Cardiac muscle cell (in vitro differentiated cells and primary cell): Measurements from ENCODE around the gene UTP15. TPM values are rescaled to one million over a fixed set of nuclear protein-coding genes. Genes with fewer than 3 reads are reported as not detected.

Experiments used
- DNase-seq, 2 donors: peaks; one replicate each; pipeline versions ENCODE4 v3.0.0 to v3.0.0-alpha.2; 2010 to 2017; ENCODE audit warnings: low read depth in 1 of 2, low spot score in 1 of 2
- H3K27ac ChIP-seq: fragments of 200-600 bp; sonication (generic); 2 replicates; pipeline ENCODE4 v1.5.1; 2016
- H3K27me3 ChIP-seq: fragments of 200-600 bp; sonication (generic); 2 replicates; pipeline ENCODE4 v1.6.0; 2016; ENCODE audit warnings: control low read depth
- H3K36me3 ChIP-seq: fragments of 200-600 bp; sonication (generic); 2 replicates; pipeline ENCODE4 v1.5.1; 2016; ENCODE audit warnings: control low read depth
- H3K4me1 ChIP-seq: fragments of 200-600 bp; sonication (generic); 2 replicates; pipeline ENCODE4 v1.8.1; 2017; ENCODE audit warnings: low read depth, mild to moderate bottlenecking, mixed run types
- H3K4me3 ChIP-seq: fragments of 200-600 bp; sonication (generic); 2 replicates; pipeline ENCODE4 v1.5.1; 2016; ENCODE audit warnings: mild to moderate bottlenecking
- H3K9me3 ChIP-seq: fragments of 200-600 bp; sonication (generic); 2 replicates; pipeline ENCODE4 v1.5.1; 2017; ENCODE audit warnings: low read depth, mild to moderate bottlenecking, control low read depth
- CTCF ChIP-seq: IDR thresholded peaks from 2 replicates; pipeline ENCODE4 v1.5.1; 2012; ENCODE audit warnings: low read depth, mild to moderate bottlenecking, low read length
- polyA plus RNA-seq: library from polyadenylated mRNA; unstranded; fragments of >200 nt; fragmentation: Nextera tagmentation; extraction: Ambion mirVana; gene quantifications from 2 replicates; pipeline ENCODE4 v1.2.1, GENCODE V29; 2016
- total RNA-seq: library from RNA; depleted of rRNA; stranded (reverse); fragments of >200 nt; gene quantifications from 2 replicates; pipeline ENCODE4 v1.2.3, GENCODE V29; 2016

UTP15 gene
- total and polyA plus RNA-seq, 2 experiments from 2014 or later = 8.1 to 14.8 TPM

- Histone ChIP-seq H3K4me3 (no peak overlapping the region), H3K27ac (no peak overlapping the region), H3K9me3 (no peaks in the 10 kb centered on the region), H3K27me3 (no peaks in the 10 kb centered on the region), H3K4me1 (no peaks in the 10 kb centered on the region), H3K36me3 (no peaks in the 10 kb centered on the region)
- DNase-seq = peak in 1 of 2 donors; percentile 11
- no peak for TF ChIP-seq CTCF
These were observed 37.3 kb upstream of the UTP15 start for GRCh38 chr5:73528248-73528647.

- Histone ChIP-seq H3K27me3 (no peaks in the 10 kb centered on the region), H3K4me1 (no peaks in the 10 kb centered on the region), H3K27ac (no peak overlapping the region), H3K9me3 (no peaks in the 10 kb centered on the region), H3K36me3 (no peaks in the 10 kb centered on the region), H3K4me3 (no peak overlapping the region)
- TF ChIP-seq CTCF = no peak
- DNase-seq = no peak
These were observed 36.5 kb upstream of the UTP15 start for GRCh38 chr5:73529081-73529480.

DNA sequence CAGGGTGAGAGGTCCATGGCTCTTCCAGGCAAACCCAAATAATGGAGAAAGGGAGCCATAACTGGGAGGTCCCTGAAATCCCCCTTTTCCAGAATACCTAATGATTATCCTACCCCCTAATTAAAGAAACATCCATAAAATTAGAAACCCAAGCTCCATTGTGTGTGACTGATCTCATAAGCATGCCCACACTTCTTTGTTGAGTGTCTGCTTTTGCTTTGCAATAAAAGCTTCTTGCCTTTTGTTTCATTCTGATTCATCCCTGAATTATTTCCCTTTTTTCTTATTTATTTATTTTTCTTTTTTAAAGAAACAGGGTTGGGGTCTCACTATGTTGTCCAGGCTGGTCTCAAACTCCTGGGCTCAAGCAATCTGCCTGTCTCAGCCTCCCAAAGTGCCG, 34.2 kb upstream of the UTP15 start:
- Histone ChIP-seq H3K27ac (no peak overlapping the region), H3K4me1 (no peaks in the 10 kb centered on the region), H3K27me3 (no peaks in the 10 kb centered on the region), H3K36me3 (no peaks in the 10 kb centered on the region), H3K9me3 (no peaks in the 10 kb centered on the region), H3K4me3 (no peak overlapping the region)
- no peak for TF ChIP-seq CTCF
- no peak for DNase-seq

GRCh38 chr5:73532195-73532594, 33.3 kb upstream of the UTP15 start:
- Histone ChIP-seq H3K36me3 (no peaks in the 10 kb centered on the region), H3K4me1 (no peaks in the 10 kb centered on the region), H3K27me3 (no peaks in the 10 kb centered on the region), H3K9me3 (no peaks in the 10 kb centered on the region), H3K4me3 (no peak overlapping the region), H3K27ac (no peak overlapping the region)
- DNase-seq = no peak
- TF ChIP-seq CTCF = no peak

GRCh38 chr5:73534011-73534644, 31.4 kb upstream of the UTP15 start:
- no peak for DNase-seq
- H3K27me3 ChIP-seq = no peaks in the 10 kb centered on the region
- H3K4me1 ChIP-seq = no peaks in the 10 kb centered on the region
- H3K9me3 ChIP-seq = no peaks in the 10 kb centered on the region
- no peak overlapping the region for H3K4me3 ChIP-seq
- no peak for TF ChIP-seq CTCF
- no peaks in the 10 kb centered on the region for H3K36me3 ChIP-seq
- no peak overlapping the region for H3K27ac ChIP-seq

GRCh38 chr5:73534971-73535370, 30.6 kb upstream of the UTP15 start:
- H3K36me3 ChIP-seq = no peaks in the 10 kb centered on the region
- DNase-seq = no peak
- no peaks in the 10 kb centered on the region for H3K27me3 ChIP-seq
- H3K27ac ChIP-seq = no peak overlapping the region
- H3K4me3 ChIP-seq = no peak overlapping the region
- H3K9me3 ChIP-seq = no peaks in the 10 kb centered on the region
- no peak for TF ChIP-seq CTCF
- H3K4me1 ChIP-seq = no peaks in the 10 kb centered on the region
